ENCODE data around the gene SNX7.

DNA sequence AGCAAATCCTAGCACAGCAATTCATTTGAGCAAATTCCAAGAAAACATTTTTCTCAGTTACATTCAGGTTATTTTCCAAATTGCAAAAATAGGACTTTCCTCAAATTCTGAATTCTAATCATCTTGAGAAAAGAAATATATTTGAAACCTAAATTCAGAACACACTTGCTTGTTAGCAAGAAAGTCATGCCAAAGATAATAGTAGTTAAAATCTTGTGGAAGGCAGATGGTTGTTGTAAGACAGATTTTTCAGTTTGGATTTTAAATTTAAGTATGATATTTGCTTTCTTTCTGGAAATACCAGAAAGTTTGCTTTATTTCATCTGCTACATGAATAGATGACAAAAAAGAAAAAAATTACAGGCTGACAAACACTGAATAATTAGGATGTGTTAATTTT, 29.1 kb downstream of the SNX7 start:
- TF ChIP-seq EZH2 (IDR thresholded peaks at IDR 0.05) (no peak), POLR2AphosphoS5 (IDR thresholded peaks at IDR 0.05; ENCODE audit: borderline replicate concordance, low read depth, low read length) (no peak), FOXP2 (optimal IDR thresholded peaks at IDR 0.05; ENCODE audit: control extremely low read depth, extremely low read length, insufficient read depth) (no peak)

Data from SK-N-MC (cell line).